Muscle layer of duodenum (tissue), 2 donors: Measurements from ENCODE around the gene ATP8B2.
"Not testable (repeated sequence)": the region's sequence is repeated elsewhere in the genome, so short reads cannot be mapped to it uniquely, and the experiment has no call there.

ENCODE experiments used
- H3K27ac ChIP-seq: one replicate; pipeline ENCODE4 v1.7.0; 2013; ENCODE audit warnings: mild to moderate bottlenecking, low read length
- H3K27me3 ChIP-seq: one replicate; pipeline ENCODE4 v1.7.0; 2013; ENCODE audit warnings: low read depth, mild to moderate bottlenecking, control low read depth, low read length
- H3K36me3 ChIP-seq, 2 donors: one replicate each; pipeline ENCODE4 v1.7.0; 2013; ENCODE audit warnings: low read length in 2 of 2, control low read depth in 1 of 2, mild to moderate bottlenecking in 1 of 2; ENCODE audit not compliant: insufficient read depth in 2 of 2, control insufficient read depth in 1 of 2
- H3K4me1 ChIP-seq, 2 donors: one replicate each; pipeline ENCODE4 v1.7.0; 2013; ENCODE audit warnings: low read length in 2 of 2, mild to moderate bottlenecking in 2 of 2, control low read depth in 1 of 2, moderate library complexity in 1 of 2; ENCODE audit not compliant: insufficient read depth in 2 of 2, control insufficient read depth in 1 of 2
- H3K4me3 ChIP-seq, 2 donors: one replicate each; pipeline ENCODE4 v1.7.0; 2013; ENCODE audit warnings: low read length in 2 of 2, low read depth in 1 of 2, mild to moderate bottlenecking in 1 of 2
- H3K9me3 ChIP-seq, 2 donors: one replicate each; pipeline ENCODE4 v1.7.0; 2013; ENCODE audit warnings: low read length in 2 of 2, control low read depth in 1 of 2, mild to moderate bottlenecking in 1 of 2; ENCODE audit not compliant: control insufficient read depth in 1 of 2
- donor health status: healthy.

The ATP8B2 gene

GRCh38 chr1:154307670-154308270, 17.6 kb upstream of the ATP8B2 start:
- not testable (repeated sequence) for H3K27me3 ChIP-seq, H3K4me1 ChIP-seq, H3K9me3 ChIP-seq

GRCh38 chr1:154309136-154309535, 16.2 kb upstream of the ATP8B2 start:
- H3K27me3 ChIP-seq, H3K27ac ChIP-seq, H3K36me3 ChIP-seq, H3K9me3 ChIP-seq, H3K4me3 ChIP-seq, H3K4me1 ChIP-seq: not testable (repeated sequence)

More at GRCh38 chr1:154307670-154308270, 17.6 kb upstream of the ATP8B2 start:
- H3K4me3 ChIP-seq, H3K27ac ChIP-seq, H3K36me3 ChIP-seq: not testable (repeated sequence)

GRCh38 chr1:154312229-154313065, 12.9 kb upstream of the ATP8B2 start:
- not testable (repeated sequence) for H3K9me3 ChIP-seq, H3K27ac ChIP-seq, H3K4me3 ChIP-seq, H3K27me3 ChIP-seq, H3K36me3 ChIP-seq, H3K4me1 ChIP-seq

GRCh38 chr1:154313066-154313356, 12.3 kb upstream of the ATP8B2 start:
- peaks cover 0 to 4% of the 10 kb centered on the region in 2 donors for H3K9me3 ChIP-seq
- no peaks in the 10 kb centered on the region for H3K4me1 ChIP-seq
- no peaks in the 10 kb centered on the region for H3K27me3 ChIP-seq
- H3K27ac ChIP-seq = no peak overlapping the region
- H3K36me3 ChIP-seq = no peaks in the 10 kb centered on the region
- H3K4me3 ChIP-seq = no peak overlapping the region

GRCh38 chr1:154314226-154314625, 11.1 kb upstream of the ATP8B2 start:
- H3K4me1 ChIP-seq, H3K4me3 ChIP-seq, H3K9me3 ChIP-seq, H3K36me3 ChIP-seq, H3K27me3 ChIP-seq, H3K27ac ChIP-seq: not testable (repeated sequence)

- Histone ChIP-seq H3K27ac (no peak overlapping the region), H3K4me1 (no peaks in the 10 kb centered on the region), H3K36me3 (no peaks in the 10 kb centered on the region), H3K27me3 (no peaks in the 10 kb centered on the region), H3K4me3 (no peak overlapping the region), H3K9me3 (peaks cover 0 to 4% of the 10 kb centered on the region in 2 donors)
These were observed 8.6 kb upstream of the ATP8B2 start for GRCh38 chr1:154316704-154317103.

- Histone ChIP-seq H3K9me3 (peaks cover 0 to 4% of the 10 kb centered on the region in 2 donors), H3K4me1 (no peaks in the 10 kb centered on the region), H3K27ac (no peak overlapping the region), H3K27me3 (no peaks in the 10 kb centered on the region), H3K36me3 (no peaks in the 10 kb centered on the region), H3K4me3 (no peak overlapping the region)
These were observed 6.9 kb upstream of the ATP8B2 start for GRCh38 chr1:154318386-154318785.

GRCh38 chr1:154320882-154321608, 4.3 kb upstream of the ATP8B2 start, which contains the start of gene AQP10:
Gene AQP10 (plus strand): TSS chr1:154321093. CDS start chr1:154321156, 63 bp downstream.
- Histone ChIP-seq H3K4me3 (no peak within 1 kb of the TSS), H3K36me3 (peaks cover 0 to 4% of the 10 kb centered on the region in 2 donors), H3K4me1 (peaks cover 0 to under 1% of the 10 kb centered on the region in 2 donors), H3K9me3 (peaks cover 0 to 4% of the 10 kb centered on the region in 2 donors), H3K27ac (no peak within 1 kb of the TSS), H3K27me3 (no peaks in the 10 kb centered on the region)

GRCh38 chr1:154321609-154321934, 3.8 kb upstream of the ATP8B2 start:
- H3K4me3 ChIP-seq, H3K27me3 ChIP-seq, H3K9me3 ChIP-seq, H3K36me3 ChIP-seq, H3K27ac ChIP-seq, H3K4me1 ChIP-seq: not testable (repeated sequence)

- peaks cover 9 to 23% of the 10 kb centered on the region in 2 donors for H3K4me1 ChIP-seq
- no peaks in the 10 kb centered on the region for H3K27me3 ChIP-seq
- no peaks in the 10 kb centered on the region for H3K9me3 ChIP-seq
These were observed 1.8 kb upstream of the ATP8B2 start for GRCh38 chr1:154323493-154323892.

GRCh38 chr1:154324241-154324640, 1.1 kb upstream of the ATP8B2 start:
- peaks cover 0 to 9% of the 10 kb centered on the region in 2 donors for H3K36me3 ChIP-seq
- no peaks in the 10 kb centered on the region for H3K9me3 ChIP-seq
- H3K4me3 ChIP-seq = peak overlapping the region; percentile 83 to 92
- H3K27me3 ChIP-seq = no peaks in the 10 kb centered on the region
- H3K4me1 ChIP-seq = peaks cover 13 to 28% of the 10 kb centered on the region in 2 donors
- no peak overlapping the region for H3K27ac ChIP-seq

More at GRCh38 chr1:154323493-154323892, 1.8 kb upstream of the ATP8B2 start:
- H3K36me3 ChIP-seq = peaks cover 0 to 9% of the 10 kb centered on the region in 2 donors
- no peak overlapping the region for H3K27ac ChIP-seq
- no peak overlapping the region for H3K4me3 ChIP-seq
